ENCODE data around the gene KCTD2. TPM values are rescaled to one million over a fixed set of nuclear protein-coding genes. Genes with fewer than 3 reads are reported as not detected.

KCTD2 gene
- total and polyA plus RNA-seq, 2 of the 13 experiments (the other 11 are each of a cell fraction or from before 2014, with no cell fraction given), result 28.3 to 32.6 TPM

DNA sequence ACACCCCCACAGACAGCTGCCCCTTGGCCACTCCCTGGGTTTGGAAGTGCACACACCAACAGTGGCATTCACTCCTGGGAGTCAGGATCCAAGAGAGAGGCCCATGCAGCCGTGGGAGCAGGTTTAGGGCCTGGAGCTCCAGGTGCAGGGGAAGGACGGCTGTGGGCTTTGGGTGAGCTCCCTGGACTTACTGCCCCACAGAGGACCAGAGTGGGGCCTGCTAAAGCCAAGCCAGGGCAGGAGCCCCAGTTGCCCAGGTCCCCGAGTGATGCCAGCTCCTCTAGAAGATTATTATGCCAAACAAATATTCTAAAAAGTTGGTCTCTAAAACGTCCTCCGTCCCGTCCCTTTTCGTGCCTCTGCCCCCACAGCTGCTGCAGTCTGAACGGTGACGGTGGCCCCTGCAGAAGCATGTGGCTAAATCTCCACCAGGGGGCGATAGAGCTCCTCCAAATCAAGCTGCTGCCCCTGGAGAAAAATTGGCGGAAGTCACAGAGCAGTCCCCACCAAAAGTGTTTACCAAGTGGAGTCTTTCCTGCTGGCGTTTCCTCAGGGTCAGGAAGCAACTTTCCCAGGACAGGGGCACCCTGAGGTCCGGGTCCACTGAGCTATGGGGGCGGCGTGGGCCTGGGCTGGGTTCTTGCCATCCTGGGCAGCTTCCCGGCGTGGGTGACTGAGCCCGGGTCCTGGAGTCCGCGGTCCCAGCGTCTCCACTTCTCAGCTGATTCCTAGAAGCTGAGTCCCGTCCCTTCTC is 67.0 kb downstream of the KCTD2 start (continued):
- TF ChIP-seq, protein P1, sequence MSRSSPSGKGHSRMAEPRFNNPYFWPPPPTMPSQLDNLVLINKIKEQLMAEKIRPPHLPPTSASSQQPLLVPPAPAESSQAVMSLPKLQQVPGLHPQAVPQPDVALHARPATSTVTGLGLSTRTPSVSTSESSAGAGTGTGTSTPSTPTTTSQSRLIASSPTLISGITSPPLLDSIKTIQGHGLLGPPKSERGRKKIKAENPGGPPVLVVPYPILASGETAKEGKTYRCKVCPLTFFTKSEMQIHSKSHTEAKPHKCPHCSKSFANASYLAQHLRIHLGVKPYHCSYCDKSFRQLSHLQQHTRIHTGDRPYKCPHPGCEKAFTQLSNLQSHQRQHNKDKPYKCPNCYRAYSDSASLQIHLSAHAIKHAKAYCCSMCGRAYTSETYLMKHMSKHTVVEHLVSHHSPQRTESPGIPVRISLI (CRISPR knock-in tag; IDR thresholded peaks at IDR 0.05; ENCODE audit: borderline replicate concordance), result peak; percentile 73
- no peak for TF ChIP-seq ZNF672 (CRISPR knock-in tag; IDR thresholded peaks at IDR 0.05)
- TF ChIP-seq, protein P2, sequence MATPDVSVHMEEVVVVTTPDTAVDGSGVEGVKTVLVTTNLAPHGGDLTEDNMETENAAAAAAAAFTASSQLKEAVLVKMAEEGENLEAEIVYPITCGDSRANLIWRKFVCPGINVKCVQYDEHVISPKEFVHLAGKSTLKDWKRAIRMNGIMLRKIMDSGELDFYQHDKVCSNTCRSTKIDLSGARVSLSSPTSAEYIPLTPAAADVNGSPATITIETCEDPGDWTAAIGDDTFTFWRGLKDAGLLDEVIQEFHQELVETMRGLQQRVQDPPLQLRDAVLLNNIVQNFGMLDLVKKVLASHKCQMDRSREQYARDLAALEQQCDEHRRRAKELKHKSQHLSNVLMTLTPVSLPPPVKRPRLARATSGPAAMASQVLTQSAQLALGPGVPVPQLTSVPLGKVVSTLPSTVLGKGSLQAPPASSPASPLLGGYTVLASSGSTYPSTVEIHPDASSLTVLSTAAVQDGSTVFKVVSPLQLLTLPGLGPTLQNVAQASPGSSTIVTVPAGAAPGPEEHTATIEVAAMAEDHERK (CRISPR knock-in tag; IDR thresholded peaks at IDR 0.05; ENCODE audit: low read depth), result no peak
- TF ChIP-seq ZNF773 (CRISPR knock-in tag; IDR thresholded peaks at IDR 0.05; ENCODE audit: borderline replicate concordance), result no peak
- TF ChIP-seq PITX1 (CRISPR knock-in tag; IDR thresholded peaks at IDR 0.05), result 0 out of 2 replicates have a peak, but pooled peaks have one; percentile 29
- TF ChIP-seq, protein P3, sequence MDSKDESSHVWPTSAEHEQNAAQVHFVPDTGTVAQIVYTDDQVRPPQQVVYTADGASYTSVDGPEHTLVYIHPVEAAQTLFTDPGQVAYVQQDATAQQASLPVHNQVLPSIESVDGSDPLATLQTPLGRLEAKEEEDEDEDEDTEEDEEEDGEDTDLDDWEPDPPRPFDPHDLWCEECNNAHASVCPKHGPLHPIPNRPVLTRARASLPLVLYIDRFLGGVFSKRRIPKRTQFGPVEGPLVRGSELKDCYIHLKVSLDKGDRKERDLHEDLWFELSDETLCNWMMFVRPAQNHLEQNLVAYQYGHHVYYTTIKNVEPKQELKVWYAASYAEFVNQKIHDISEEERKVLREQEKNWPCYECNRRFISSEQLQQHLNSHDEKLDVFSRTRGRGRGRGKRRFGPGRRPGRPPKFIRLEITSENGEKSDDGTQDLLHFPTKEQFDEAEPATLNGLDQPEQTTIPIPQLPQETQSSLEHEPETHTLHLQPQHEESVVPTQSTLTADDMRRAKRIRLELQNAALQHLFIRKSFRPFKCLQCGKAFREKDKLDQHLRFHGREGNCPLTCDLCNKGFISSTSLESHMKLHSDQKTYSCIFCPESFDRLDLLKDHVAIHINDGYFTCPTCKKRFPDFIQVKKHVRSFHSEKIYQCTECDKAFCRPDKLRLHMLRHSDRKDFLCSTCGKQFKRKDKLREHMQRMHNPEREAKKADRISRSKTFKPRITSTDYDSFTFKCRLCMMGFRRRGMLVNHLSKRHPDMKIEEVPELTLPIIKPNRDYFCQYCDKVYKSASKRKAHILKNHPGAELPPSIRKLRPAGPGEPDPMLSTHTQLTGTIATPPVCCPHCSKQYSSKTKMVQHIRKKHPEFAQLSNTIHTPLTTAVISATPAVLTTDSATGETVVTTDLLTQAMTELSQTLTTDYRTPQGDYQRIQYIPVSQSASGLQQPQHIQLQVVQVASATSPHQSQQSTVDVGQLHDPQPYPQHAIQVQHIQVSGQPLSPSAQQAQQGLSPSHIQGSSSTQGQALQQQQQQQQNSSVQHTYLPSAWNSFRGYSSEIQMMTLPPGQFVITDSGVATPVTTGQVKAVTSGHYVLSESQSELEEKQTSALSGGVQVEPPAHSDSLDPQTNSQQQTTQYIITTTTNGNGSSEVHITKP (CRISPR knock-in tag; IDR thresholded peaks at IDR 0.05; ENCODE audit: low read depth), result no peak
- TF ChIP-seq, protein P4, sequence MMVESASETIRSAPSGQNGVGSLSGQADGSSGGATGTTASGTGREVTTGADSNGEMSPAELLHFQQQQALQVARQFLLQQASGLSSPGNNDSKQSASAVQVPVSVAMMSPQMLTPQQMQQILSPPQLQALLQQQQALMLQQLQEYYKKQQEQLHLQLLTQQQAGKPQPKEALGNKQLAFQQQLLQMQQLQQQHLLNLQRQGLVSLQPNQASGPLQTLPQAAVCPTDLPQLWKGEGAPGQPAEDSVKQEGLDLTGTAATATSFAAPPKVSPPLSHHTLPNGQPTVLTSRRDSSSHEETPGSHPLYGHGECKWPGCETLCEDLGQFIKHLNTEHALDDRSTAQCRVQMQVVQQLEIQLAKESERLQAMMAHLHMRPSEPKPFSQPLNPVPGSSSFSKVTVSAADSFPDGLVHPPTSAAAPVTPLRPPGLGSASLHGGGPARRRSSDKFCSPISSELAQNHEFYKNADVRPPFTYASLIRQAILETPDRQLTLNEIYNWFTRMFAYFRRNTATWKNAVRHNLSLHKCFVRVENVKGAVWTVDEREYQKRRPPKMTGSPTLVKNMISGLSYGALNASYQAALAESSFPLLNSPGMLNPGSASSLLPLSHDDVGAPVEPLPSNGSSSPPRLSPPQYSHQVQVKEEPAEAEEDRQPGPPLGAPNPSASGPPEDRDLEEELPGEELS (CRISPR knock-in tag; IDR thresholded peaks at IDR 0.05), result 0 out of 2 replicates have a peak, but pooled peaks have one; percentile 14
- TF ChIP-seq FOXA1 (IDR thresholded peaks at IDR 0.05), result no peak
- TF ChIP-seq FOXA1 (CRISPR knock-in tag; IDR thresholded peaks at IDR 0.05), result peak; percentile 27; the same call in 1 of the 2 replicates
- TF ChIP-seq ZNF605 (CRISPR knock-in tag; IDR thresholded peaks at IDR 0.05), result no peak
- no peak for TF ChIP-seq FOXJ3 (CRISPR knock-in tag; IDR thresholded peaks at IDR 0.05; ENCODE audit: borderline replicate concordance)
- TF ChIP-seq, protein P5, sequence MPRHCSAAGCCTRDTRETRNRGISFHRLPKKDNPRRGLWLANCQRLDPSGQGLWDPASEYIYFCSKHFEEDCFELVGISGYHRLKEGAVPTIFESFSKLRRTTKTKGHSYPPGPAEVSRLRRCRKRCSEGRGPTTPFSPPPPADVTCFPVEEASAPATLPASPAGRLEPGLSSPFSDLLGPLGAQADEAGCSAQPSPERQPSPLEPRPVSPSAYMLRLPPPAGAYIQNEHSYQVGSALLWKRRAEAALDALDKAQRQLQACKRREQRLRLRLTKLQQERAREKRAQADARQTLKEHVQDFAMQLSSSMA (CRISPR knock-in tag; IDR thresholded peaks at IDR 0.05), result no peak
- TF ChIP-seq ATAD3A (CRISPR knock-in tag; IDR thresholded peaks at IDR 0.05), result no peak
- TF ChIP-seq, protein P6, sequence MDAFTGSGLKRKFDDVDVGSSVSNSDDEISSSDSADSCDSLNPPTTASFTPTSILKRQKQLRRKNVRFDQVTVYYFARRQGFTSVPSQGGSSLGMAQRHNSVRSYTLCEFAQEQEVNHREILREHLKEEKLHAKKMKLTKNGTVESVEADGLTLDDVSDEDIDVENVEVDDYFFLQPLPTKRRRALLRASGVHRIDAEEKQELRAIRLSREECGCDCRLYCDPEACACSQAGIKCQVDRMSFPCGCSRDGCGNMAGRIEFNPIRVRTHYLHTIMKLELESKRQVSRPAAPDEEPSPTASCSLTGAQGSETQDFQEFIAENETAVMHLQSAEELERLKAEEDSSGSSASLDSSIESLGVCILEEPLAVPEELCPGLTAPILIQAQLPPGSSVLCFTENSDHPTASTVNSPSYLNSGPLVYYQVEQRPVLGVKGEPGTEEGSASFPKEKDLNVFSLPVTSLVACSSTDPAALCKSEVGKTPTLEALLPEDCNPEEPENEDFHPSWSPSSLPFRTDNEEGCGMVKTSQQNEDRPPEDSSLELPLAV (CRISPR knock-in tag; conservative IDR thresholded peaks at IDR 0.05; ENCODE audit: low read depth), result no peak
- TF ChIP-seq, protein P7, sequence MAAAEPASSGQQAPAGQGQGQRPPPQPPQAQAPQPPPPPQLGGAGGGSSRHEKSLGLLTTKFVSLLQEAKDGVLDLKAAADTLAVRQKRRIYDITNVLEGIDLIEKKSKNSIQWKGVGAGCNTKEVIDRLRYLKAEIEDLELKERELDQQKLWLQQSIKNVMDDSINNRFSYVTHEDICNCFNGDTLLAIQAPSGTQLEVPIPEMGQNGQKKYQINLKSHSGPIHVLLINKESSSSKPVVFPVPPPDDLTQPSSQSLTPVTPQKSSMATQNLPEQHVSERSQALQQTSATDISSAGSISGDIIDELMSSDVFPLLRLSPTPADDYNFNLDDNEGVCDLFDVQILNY (CRISPR knock-in tag; conservative IDR thresholded peaks at IDR 0.05), result no peak
- TF ChIP-seq ETV5 (CRISPR knock-in tag; IDR thresholded peaks at IDR 0.05; ENCODE audit: borderline replicate concordance), result peak; percentile 80; the same call in 1 of the 2 replicates

Measured in HepG2 (cell line).